T-helper 17 cell (primary cell): ENCODE measurements around the gene ALDH4A1. TPM values are rescaled to one million over a fixed set of nuclear protein-coding genes. Genes with fewer than 3 reads are reported as not detected.
"Not testable (repeated sequence)": the region's sequence is repeated elsewhere in the genome, so short reads cannot be mapped to it uniquely, and the experiment has no call there.

Experiments used
- ATAC-seq: fragments of 150-1000 bp; cut with Tn5 transposase; 2 replicates; pipeline ENCODE4 v1.10.0; 2021; ENCODE audit warnings: mild to moderate bottlenecking, moderate library complexity
- DNase-seq, 3 donors: peaks; one replicate each; pipeline versions ENCODE4 v3.0.0 to v3.0.0-alpha.2; 2020 to 2021
- H3K9me3 ChIP-seq: one replicate; pipeline ENCODE4 v1.7.0; 2013; ENCODE audit warnings: low read length, mild to moderate bottlenecking; ENCODE audit not compliant: control insufficient read depth, poor library complexity, severe bottlenecking
- H3K27ac Mint-ChIP-seq: one replicate; pipeline ENCODE4 v1.8.0; 2022; ENCODE audit warnings: mild to moderate bottlenecking, moderate library complexity, mixed read lengths
- H3K27me3 Mint-ChIP-seq: one replicate; pipeline ENCODE4 v1.8.0; 2022; ENCODE audit warnings: mixed read lengths
- H3K36me3 Mint-ChIP-seq: one replicate; pipeline ENCODE4 v1.8.0; 2022; ENCODE audit warnings: low read depth, mixed read lengths
- H3K4me1 Mint-ChIP-seq: one replicate; pipeline ENCODE4 v1.8.0; 2022; ENCODE audit warnings: mild to moderate bottlenecking, mixed read lengths
- H3K4me3 Mint-ChIP-seq: one replicate; pipeline ENCODE4 v1.8.0; 2022; ENCODE audit warnings: mild to moderate bottlenecking, moderate library complexity, mixed read lengths
- total RNA-seq, 4 donors: library from RNA in 2 of 4; stranded (reverse) in 2 of 4; gene quantifications; one replicate each; pipeline ENCODE4 v1.2.3 and lab custom pipeline; 2022 to 2026

Gene ALDH4A1
- total RNA-seq, 2 donors from 2014 or later: 1.1 to 1.2 TPM

- no peaks in the 10 kb centered on the region for H3K9me3 ChIP-seq
- DNase-seq (no peak), ATAC-seq (no peak)
- Mint-ChIP-seq H3K27me3 (peaks cover 3% of the 10 kb centered on the region), H3K36me3 (no peaks in the 10 kb centered on the region), H3K4me1 (no peaks in the 10 kb centered on the region), H3K27ac (no peak overlapping the region), H3K4me3 (no peak overlapping the region)
Measured at GRCh38 chr1:18852501-18852900, 49.9 kb downstream of the ALDH4A1 start.

- no peaks in the 10 kb centered on the region for H3K4me1 Mint-ChIP-seq
- DNase-seq (no peak), ATAC-seq (no peak)
- H3K27me3 Mint-ChIP-seq: peaks cover 5% of the 10 kb centered on the region
- H3K9me3 ChIP-seq: peaks cover 2% of the 10 kb centered on the region
- H3K4me3 Mint-ChIP-seq: no peak overlapping the region
- H3K36me3 Mint-ChIP-seq: no peaks in the 10 kb centered on the region
- no peak overlapping the region for H3K27ac Mint-ChIP-seq
Measured at GRCh38 chr1:18849261-18849711, 53.1 kb downstream of the ALDH4A1 start.

- H3K36me3 Mint-ChIP-seq, H3K27me3 Mint-ChIP-seq, H3K9me3 ChIP-seq, ATAC-seq, DNase-seq, H3K4me1 Mint-ChIP-seq, H3K27ac Mint-ChIP-seq, H3K4me3 Mint-ChIP-seq: not testable (repeated sequence)
Measured at GRCh38 chr1:18847723-18848122, 54.6 kb downstream of the ALDH4A1 start.

GRCh38 chr1:18840145-18840544, 62.2 kb downstream of the ALDH4A1 start:
- Mint-ChIP-seq H3K27ac (no peak overlapping the region), H3K4me3 (no peak overlapping the region)

GRCh38 chr1:18836654-18837053, 65.7 kb downstream of the ALDH4A1 start:
- Mint-ChIP-seq H3K27ac (no peak overlapping the region), H3K4me3 (no peak overlapping the region), H3K4me1 (no peaks in the 10 kb centered on the region), H3K27me3 (peaks cover 17% of the 10 kb centered on the region), H3K36me3 (peaks cover 2% of the 10 kb centered on the region)
- H3K9me3 ChIP-seq: no peaks in the 10 kb centered on the region
- DNase-seq: no peak
- no peak for ATAC-seq

More at GRCh38 chr1:18840145-18840544, 62.2 kb downstream of the ALDH4A1 start:
- Mint-ChIP-seq H3K27me3 (peaks cover 16% of the 10 kb centered on the region), H3K4me1 (no peaks in the 10 kb centered on the region), H3K36me3 (peaks cover 2% of the 10 kb centered on the region)
- no peak for DNase-seq
- ATAC-seq: no peak
- H3K9me3 ChIP-seq: peaks cover 2% of the 10 kb centered on the region

GRCh38 chr1:18832319-18832718, 70.0 kb downstream of the ALDH4A1 start:
- not testable (repeated sequence) for ATAC-seq, H3K4me1 Mint-ChIP-seq, H3K9me3 ChIP-seq, DNase-seq, H3K27ac Mint-ChIP-seq, H3K4me3 Mint-ChIP-seq, H3K27me3 Mint-ChIP-seq, H3K36me3 Mint-ChIP-seq

- no peaks in the 10 kb centered on the region for H3K9me3 ChIP-seq
- peaks cover 6% of the 10 kb centered on the region for H3K27me3 Mint-ChIP-seq
- no peak overlapping the region for H3K27ac Mint-ChIP-seq
- DNase-seq (no peak), ATAC-seq (no peak)
- no peaks in the 10 kb centered on the region for H3K4me1 Mint-ChIP-seq
- H3K4me3 Mint-ChIP-seq: no peak overlapping the region
- H3K36me3 Mint-ChIP-seq: no peaks in the 10 kb centered on the region
Measured at GRCh38 chr1:18831656-18832055, 70.7 kb downstream of the ALDH4A1 start.

GRCh38 chr1:18830596-18830995, 71.8 kb downstream of the ALDH4A1 start:
- no peaks in the 10 kb centered on the region for H3K36me3 Mint-ChIP-seq
- no peak overlapping the region for H3K27ac Mint-ChIP-seq
- DNase-seq (no peak), ATAC-seq (no peak)
- no peak overlapping the region for H3K4me3 Mint-ChIP-seq
- H3K9me3 ChIP-seq: no peaks in the 10 kb centered on the region
- H3K27me3 Mint-ChIP-seq: peaks cover 6% of the 10 kb centered on the region
- H3K4me1 Mint-ChIP-seq: no peaks in the 10 kb centered on the region

GRCh38 chr1:18829671-18830070, 72.7 kb downstream of the ALDH4A1 start:
- Mint-ChIP-seq H3K27ac (no peak overlapping the region), H3K4me3 (no peak overlapping the region), H3K27me3 (peaks cover 6% of the 10 kb centered on the region), H3K4me1 (no peaks in the 10 kb centered on the region), H3K36me3 (no peaks in the 10 kb centered on the region)
- ATAC-seq (no peak), DNase-seq (no peak)
- H3K9me3 ChIP-seq: no peaks in the 10 kb centered on the region

- Mint-ChIP-seq H3K4me1 (no peaks in the 10 kb centered on the region), H3K4me3 (no peak overlapping the region), H3K27me3 (peaks cover 6% of the 10 kb centered on the region), H3K27ac (no peak overlapping the region), H3K36me3 (peaks cover 2% of the 10 kb centered on the region)
- no peaks in the 10 kb centered on the region for H3K9me3 ChIP-seq
- no peak for DNase-seq
- ATAC-seq: no peak
Measured at GRCh38 chr1:18828224-18828623, 74.1 kb downstream of the ALDH4A1 start.

GRCh38 chr1:18823438-18823837, 78.9 kb downstream of the ALDH4A1 start:
- Mint-ChIP-seq H3K36me3 (peaks cover 3% of the 10 kb centered on the region), H3K27ac (no peak overlapping the region), H3K27me3 (peaks cover 28% of the 10 kb centered on the region), H3K4me1 (peaks cover 4% of the 10 kb centered on the region), H3K4me3 (no peak overlapping the region)
- H3K9me3 ChIP-seq: no peaks in the 10 kb centered on the region
- no peak for DNase-seq
- no peak for ATAC-seq

Other genes with a start within 250 kb of the ALDH4A1 start
- not detected for gene TAS1R2, start 42.9 kb downstream of the ALDH4A1 start, total RNA-seq
- 100 to 1,000 TPM in 1 of 2 donors, 10 to 100 TPM in 1; 99.8 to 119 TPM for gene IFFO2, start 54.1 kb upstream of the ALDH4A1 start, total RNA-seq